ENCODE data around the gene PRRC1. TPM values are rescaled to one million over a fixed set of nuclear protein-coding genes. Genes with fewer than 3 reads are reported as not detected.

PRRC1 gene
- total RNA-seq, 2 donors from 2014 or later = 37.0 to 44.0 TPM

- intact Hi-C loops (cut with DNase I) = no loop called here
- no peak for DNase-seq (ENCODE audit: low spot score)
- H3K9me3 ChIP-seq = no peaks in the 10 kb centered on the region
- WGBS = 85% methylated on average over 9 of the region's 9 CpGs
- no peak overlapping the region for H3K4me3 ChIP-seq
- no peaks in the 10 kb centered on the region for H3K27me3 ChIP-seq (replicated peaks; ENCODE audit: insufficient read depth)
- H3K27ac ChIP-seq = no peak overlapping the region
- H3K4me1 ChIP-seq (replicated peaks) = no peaks in the 10 kb centered on the region
- no peaks in the 10 kb centered on the region for H3K36me3 ChIP-seq
- TF ChIP-seq POLR2A (IDR thresholded peaks at IDR 0.05) = no peak
- TF ChIP-seq, protein P1, sequence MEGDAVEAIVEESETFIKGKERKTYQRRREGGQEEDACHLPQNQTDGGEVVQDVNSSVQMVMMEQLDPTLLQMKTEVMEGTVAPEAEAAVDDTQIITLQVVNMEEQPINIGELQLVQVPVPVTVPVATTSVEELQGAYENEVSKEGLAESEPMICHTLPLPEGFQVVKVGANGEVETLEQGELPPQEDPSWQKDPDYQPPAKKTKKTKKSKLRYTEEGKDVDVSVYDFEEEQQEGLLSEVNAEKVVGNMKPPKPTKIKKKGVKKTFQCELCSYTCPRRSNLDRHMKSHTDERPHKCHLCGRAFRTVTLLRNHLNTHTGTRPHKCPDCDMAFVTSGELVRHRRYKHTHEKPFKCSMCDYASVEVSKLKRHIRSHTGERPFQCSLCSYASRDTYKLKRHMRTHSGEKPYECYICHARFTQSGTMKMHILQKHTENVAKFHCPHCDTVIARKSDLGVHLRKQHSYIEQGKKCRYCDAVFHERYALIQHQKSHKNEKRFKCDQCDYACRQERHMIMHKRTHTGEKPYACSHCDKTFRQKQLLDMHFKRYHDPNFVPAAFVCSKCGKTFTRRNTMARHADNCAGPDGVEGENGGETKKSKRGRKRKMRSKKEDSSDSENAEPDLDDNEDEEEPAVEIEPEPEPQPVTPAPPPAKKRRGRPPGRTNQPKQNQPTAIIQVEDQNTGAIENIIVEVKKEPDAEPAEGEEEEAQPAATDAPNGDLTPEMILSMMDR (IDR thresholded peaks at IDR 0.05) = no peak
- TF ChIP-seq POLR2AphosphoS5 (IDR thresholded peaks at IDR 0.05) = no peak
These were observed 78.3 kb downstream of the PRRC1 start for GRCh38 chr5:127595484-127596368.

DNA sequence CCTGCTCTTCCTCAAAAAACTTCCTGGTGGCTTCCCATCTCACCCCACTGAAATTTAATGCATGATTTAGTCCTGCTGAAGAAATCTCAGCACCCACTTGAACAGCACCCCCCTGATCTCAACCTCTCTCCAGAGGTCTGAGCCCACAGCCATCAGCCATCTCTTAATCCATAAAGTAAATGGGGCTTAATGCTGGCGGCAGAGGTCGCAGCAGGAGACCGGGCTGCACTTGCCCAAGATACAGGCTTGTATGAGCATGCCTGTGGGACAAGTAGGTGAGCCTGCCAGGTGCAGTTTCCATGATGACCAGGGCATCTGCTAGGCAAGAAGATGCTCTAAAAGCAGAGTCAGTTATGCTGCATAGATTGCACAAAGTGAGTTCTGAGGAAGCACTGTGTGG is 79.1 kb downstream of the PRRC1 start:
- Histone ChIP-seq H3K27me3 (replicated peaks; ENCODE audit: insufficient read depth) (no peaks in the 10 kb centered on the region), H3K4me1 (replicated peaks) (no peaks in the 10 kb centered on the region), H3K27ac (no peak overlapping the region), H3K36me3 (no peaks in the 10 kb centered on the region), H3K9me3 (no peaks in the 10 kb centered on the region), H3K4me3 (no peak overlapping the region)
- WGBS = 68% methylated on average over 3 of the region's 3 CpGs
- intact Hi-C loops (cut with DNase I) = no loop called here
- TF ChIP-seq POLR2A (IDR thresholded peaks at IDR 0.05) (no peak), POLR2AphosphoS5 (IDR thresholded peaks at IDR 0.05) (no peak)
- TF ChIP-seq, protein P1 (IDR thresholded peaks at IDR 0.05) = no peak
- DNase-seq (ENCODE audit: low spot score) = no peak

GRCh38 chr5:127599320-127599719 is 81.9 kb downstream of the PRRC1 start:
- DNase-seq (ENCODE audit: low spot score) = no peak
- TF ChIP-seq POLR2AphosphoS5 (IDR thresholded peaks at IDR 0.05) (no peak), POLR2A (IDR thresholded peaks at IDR 0.05) (no peak)
- TF ChIP-seq, protein P1 (IDR thresholded peaks at IDR 0.05) = no peak
- no peak overlapping the region for H3K27ac ChIP-seq
- intact Hi-C loops (cut with DNase I) = no loop called here
- H3K4me3 ChIP-seq = no peak overlapping the region
- no peaks in the 10 kb centered on the region for H3K9me3 ChIP-seq
- no peaks in the 10 kb centered on the region for H3K27me3 ChIP-seq (replicated peaks; ENCODE audit: insufficient read depth)
- no peaks in the 10 kb centered on the region for H3K36me3 ChIP-seq
- WGBS = 82% methylated on average over 3 of the region's 3 CpGs
- H3K4me1 ChIP-seq (replicated peaks) = no peaks in the 10 kb centered on the region

DNA sequence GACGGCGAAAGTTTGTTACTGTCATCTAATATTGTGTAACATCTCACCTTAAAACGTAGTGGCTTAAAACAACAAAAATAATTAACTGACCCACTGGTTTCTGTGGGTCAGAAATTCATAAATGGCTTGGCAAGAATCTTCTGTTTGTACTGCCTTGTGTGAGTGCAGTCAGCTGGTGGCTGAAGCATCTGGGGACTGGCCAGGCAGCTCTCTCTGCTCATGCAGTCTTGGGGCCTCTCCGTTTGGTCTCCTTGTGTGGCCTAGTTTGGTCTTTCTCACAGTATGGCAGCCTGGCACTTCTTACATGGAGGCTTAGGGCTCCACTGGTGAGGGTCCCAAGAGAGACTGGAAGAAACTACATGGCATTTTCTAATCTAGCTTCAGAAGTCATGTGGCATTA is 82.4 kb downstream of the PRRC1 start:
- Histone ChIP-seq H3K4me1 (replicated peaks) (no peaks in the 10 kb centered on the region), H3K4me3 (no peak overlapping the region), H3K27ac (no peak overlapping the region), H3K27me3 (replicated peaks; ENCODE audit: insufficient read depth) (no peaks in the 10 kb centered on the region), H3K36me3 (no peaks in the 10 kb centered on the region), H3K9me3 (no peaks in the 10 kb centered on the region)
- intact Hi-C loops (cut with DNase I) = no loop called here
- 61% methylated on average over 4 of the region's 4 CpGs for WGBS
- TF ChIP-seq POLR2AphosphoS5 (IDR thresholded peaks at IDR 0.05) (no peak), POLR2A (IDR thresholded peaks at IDR 0.05) (no peak)
- TF ChIP-seq, protein P1 (IDR thresholded peaks at IDR 0.05) = no peak
- DNase-seq (ENCODE audit: low spot score) = no peak

GRCh38 chr5:127601111-127601510 is 83.7 kb downstream of the PRRC1 start:
- no peaks in the 10 kb centered on the region for H3K27me3 ChIP-seq (replicated peaks; ENCODE audit: insufficient read depth)
- H3K36me3 ChIP-seq = no peaks in the 10 kb centered on the region
- H3K27ac ChIP-seq = no peak overlapping the region
- no peak for DNase-seq (ENCODE audit: low spot score)
- TF ChIP-seq, protein P1 (IDR thresholded peaks at IDR 0.05) = no peak
- no peak for TF ChIP-seq POLR2AphosphoS5 (IDR thresholded peaks at IDR 0.05)
- no peak for TF ChIP-seq POLR2A (IDR thresholded peaks at IDR 0.05)
- WGBS = 76% methylated on average over 1 of the region's 1 CpG
- no peaks in the 10 kb centered on the region for H3K9me3 ChIP-seq
- no peaks in the 10 kb centered on the region for H3K4me1 ChIP-seq (replicated peaks)
- intact Hi-C loops (cut with DNase I) = no loop called here
- H3K4me3 ChIP-seq = no peak overlapping the region

Measured in prostate gland (tissue), 2 donors.